Astrocyte (in vitro differentiated cells and primary cell): ENCODE measurements around the gene CDHR2. TPM values are rescaled to one million over a fixed set of nuclear protein-coding genes. Genes with fewer than 3 reads are reported as not detected.
A peak's percentile ranks its signal among the peaks of the same experiment; 100 is the strongest.

ENCODE experiments used
- DNase-seq: peaks from one replicate; pipeline ENCODE4 v3.0.0-alpha.2; 2010; ENCODE audit warnings: low read depth
- FAIRE-seq: peaks from 2 replicates; lab custom pipeline; 2011; peaks lifted over from hg19 to GRCh38; lab: Jason Lieb, UNC
- H2AFZ ChIP-seq: 2 replicates; pipeline ENCODE4 v1.6.0; 2012; ENCODE audit warnings: low read depth, low read length, inconsistent platforms
- H3K27ac ChIP-seq: 2 replicates; pipeline ENCODE4 v1.5.1; 2011; ENCODE audit warnings: low read depth, low read length, inconsistent platforms
- H3K27me3 ChIP-seq: 2 replicates; pipeline ENCODE4 v1.6.0; 2011; ENCODE audit warnings: low read length, inconsistent platforms; ENCODE audit not compliant: insufficient read depth
- H3K36me3 ChIP-seq: 2 replicates; pipeline ENCODE4 v1.5.1; 2011; ENCODE audit warnings: low read length, inconsistent platforms; ENCODE audit not compliant: insufficient read depth
- H3K4me1 ChIP-seq: 2 replicates; pipeline ENCODE4 v1.5.1; 2011; ENCODE audit warnings: low read length, inconsistent platforms; ENCODE audit not compliant: insufficient read depth
- H3K4me2 ChIP-seq: 2 replicates; pipeline ENCODE4 v1.6.0; 2012; ENCODE audit warnings: low read length, inconsistent platforms
- H3K4me3 ChIP-seq: 2 replicates; pipeline ENCODE4 v1.5.1; 2011; ENCODE audit warnings: low read depth, mild to moderate bottlenecking, low read length, inconsistent platforms; ENCODE audit not compliant: insufficient read depth
- H3K79me2 ChIP-seq: 2 replicates; pipeline ENCODE4 v1.6.0; 2012; ENCODE audit warnings: mild to moderate bottlenecking, low read length, inconsistent platforms; ENCODE audit not compliant: insufficient read depth
- H3K9ac ChIP-seq: 2 replicates; pipeline ENCODE4 v1.6.0; 2012; ENCODE audit warnings: mild to moderate bottlenecking, low read length, inconsistent platforms
- H3K9me3 ChIP-seq: 2 replicates; pipeline ENCODE4 v1.5.1; 2012; ENCODE audit warnings: low read depth, mild to moderate bottlenecking, low read length, inconsistent platforms; ENCODE audit not compliant: insufficient read depth
- H4K20me1 ChIP-seq: 2 replicates; pipeline ENCODE4 v1.6.0; 2012; ENCODE audit warnings: low read length, inconsistent platforms; ENCODE audit not compliant: insufficient read depth
- H3K27ac Mint-ChIP-seq: one replicate; pipeline ENCODE4 v1.8.0; 2021; ENCODE audit warnings: mild to moderate bottlenecking, mixed read lengths; ENCODE audit not compliant: unreplicated experiment
- H3K27me3 Mint-ChIP-seq: one replicate; pipeline ENCODE4 v1.8.0; 2021; ENCODE audit warnings: low read depth, mixed read lengths; ENCODE audit not compliant: unreplicated experiment
- H3K36me3 Mint-ChIP-seq: one replicate; pipeline ENCODE4 v1.8.0; 2021; ENCODE audit warnings: low read depth, mixed read lengths; ENCODE audit not compliant: unreplicated experiment
- H3K4me1 Mint-ChIP-seq: one replicate; pipeline ENCODE4 v1.8.0; 2021; ENCODE audit warnings: low read depth, mixed read lengths; ENCODE audit not compliant: unreplicated experiment
- H3K4me3 Mint-ChIP-seq: one replicate; pipeline ENCODE4 v1.8.0; 2021; ENCODE audit warnings: mild to moderate bottlenecking, moderate library complexity, mixed read lengths; ENCODE audit not compliant: unreplicated experiment
- H3K9me3 Mint-ChIP-seq: one replicate; pipeline ENCODE4 v1.8.0; 2021; ENCODE audit warnings: mild to moderate bottlenecking, mixed read lengths; ENCODE audit not compliant: unreplicated experiment
- EZH2 ChIP-seq: IDR thresholded peaks from 2 replicates; pipeline ENCODE4 v1.6.1; 2012; ENCODE audit warnings: mild to moderate bottlenecking, low read length, inconsistent platforms; ENCODE audit not compliant: insufficient read depth
- total RNA-seq: library from RNA; stranded (reverse); gene quantifications from 2 replicates; pipeline ENCODE4 v1.2.1, GENCODE V29; 2021
- TF ChIP-seq, protein P1 (sequence below): IDR thresholded peaks from 2 replicates; pipeline ENCODE4 v1.5.1; 2011; ENCODE audit warnings: low read depth, mild to moderate bottlenecking, inconsistent platforms, low read length, moderate library complexity; ENCODE audit not compliant: insufficient read depth

CDHR2 gene
- total RNA-seq, 1 donor from 2014 or later: 0.43 TPM

DNA sequence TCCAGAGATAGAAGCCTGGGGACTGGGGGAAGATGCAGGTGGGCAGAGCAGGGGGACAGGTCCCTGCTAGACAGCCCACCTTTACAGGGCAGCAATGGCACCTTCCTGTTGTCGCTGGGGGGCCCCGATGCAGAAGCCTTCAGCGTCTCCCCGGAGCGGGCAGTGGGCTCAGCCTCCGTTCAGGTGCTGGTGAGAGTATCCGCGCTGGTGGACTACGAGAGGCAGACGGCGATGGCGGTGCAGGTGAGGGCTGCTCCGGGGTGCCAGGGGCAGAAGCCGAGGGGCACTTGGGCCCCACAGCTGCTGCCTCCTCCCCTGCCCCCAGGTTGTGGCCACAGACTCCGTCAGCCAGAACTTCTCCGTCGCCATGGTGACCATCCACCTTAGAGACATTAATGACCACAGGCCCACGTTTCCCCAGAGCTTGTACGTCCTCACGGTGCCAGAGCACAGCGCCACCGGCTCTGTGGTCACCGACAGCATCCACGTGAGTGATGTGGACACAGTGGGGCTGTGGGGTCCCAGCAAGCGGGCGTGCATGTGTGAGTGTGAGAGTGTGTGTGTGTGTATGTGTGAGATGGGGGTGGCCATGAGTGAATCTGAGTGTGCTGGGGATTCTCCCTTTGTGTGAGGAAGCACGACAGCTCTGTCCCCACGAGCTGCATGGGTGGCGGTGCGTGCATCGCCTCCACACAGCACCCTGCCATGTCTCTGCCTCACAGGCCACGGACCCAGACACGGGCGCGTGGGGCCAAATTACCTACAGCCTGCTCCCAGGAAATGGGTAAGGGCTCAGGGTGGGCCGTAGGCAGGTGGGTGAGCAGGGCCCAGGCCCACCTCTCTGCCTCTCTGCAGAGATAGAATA is 28.4 kb downstream of the CDHR2 start:
- H3K9me3 Mint-ChIP-seq: no peaks in the 10 kb centered on the region
- H3K9me3 ChIP-seq: no peaks in the 10 kb centered on the region

GRCh38 chr5:176578391-176578808 is 29.3 kb downstream of the CDHR2 start:
- Mint-ChIP-seq H3K4me1 (no peaks in the 10 kb centered on the region), H3K27ac (no peak overlapping the region), H3K4me3 (no peak overlapping the region), H3K9me3 (no peaks in the 10 kb centered on the region), H3K36me3 (no peaks in the 10 kb centered on the region), H3K27me3 (peaks cover 28% of the 10 kb centered on the region)
- Histone ChIP-seq H3K4me3 (no peak overlapping the region), H2AFZ (no peak overlapping the region), H3K36me3 (no peaks in the 10 kb centered on the region), H3K27me3 (peaks cover 3% of the 10 kb centered on the region), H3K27ac (no peak overlapping the region), H3K9ac (no peak overlapping the region), H3K79me2 (no peaks in the 10 kb centered on the region), H3K9me3 (no peaks in the 10 kb centered on the region), H3K4me1 (no peaks in the 10 kb centered on the region), H3K4me2 (no peak overlapping the region), H4K20me1 (no peaks in the 10 kb centered on the region)
- FAIRE-seq: no peak
- TF ChIP-seq, protein P1, sequence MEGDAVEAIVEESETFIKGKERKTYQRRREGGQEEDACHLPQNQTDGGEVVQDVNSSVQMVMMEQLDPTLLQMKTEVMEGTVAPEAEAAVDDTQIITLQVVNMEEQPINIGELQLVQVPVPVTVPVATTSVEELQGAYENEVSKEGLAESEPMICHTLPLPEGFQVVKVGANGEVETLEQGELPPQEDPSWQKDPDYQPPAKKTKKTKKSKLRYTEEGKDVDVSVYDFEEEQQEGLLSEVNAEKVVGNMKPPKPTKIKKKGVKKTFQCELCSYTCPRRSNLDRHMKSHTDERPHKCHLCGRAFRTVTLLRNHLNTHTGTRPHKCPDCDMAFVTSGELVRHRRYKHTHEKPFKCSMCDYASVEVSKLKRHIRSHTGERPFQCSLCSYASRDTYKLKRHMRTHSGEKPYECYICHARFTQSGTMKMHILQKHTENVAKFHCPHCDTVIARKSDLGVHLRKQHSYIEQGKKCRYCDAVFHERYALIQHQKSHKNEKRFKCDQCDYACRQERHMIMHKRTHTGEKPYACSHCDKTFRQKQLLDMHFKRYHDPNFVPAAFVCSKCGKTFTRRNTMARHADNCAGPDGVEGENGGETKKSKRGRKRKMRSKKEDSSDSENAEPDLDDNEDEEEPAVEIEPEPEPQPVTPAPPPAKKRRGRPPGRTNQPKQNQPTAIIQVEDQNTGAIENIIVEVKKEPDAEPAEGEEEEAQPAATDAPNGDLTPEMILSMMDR: peak; percentile 31
- TF ChIP-seq EZH2: no peak
- DNase-seq: peak; percentile 14

More for the DNA sequence above, 28.4 kb downstream of the CDHR2 start:
- TF ChIP-seq, protein P1: no peak
- no peak for TF ChIP-seq EZH2
- H3K4me1 ChIP-seq: no peaks in the 10 kb centered on the region
- H3K9ac ChIP-seq: no peak overlapping the region
- Mint-ChIP-seq H3K27ac (peak overlapping the region; percentile 66), H3K36me3 (no peaks in the 10 kb centered on the region), H3K4me3 (no peak overlapping the region), H3K4me1 (no peaks in the 10 kb centered on the region), H3K27me3 (peaks cover 33% of the 10 kb centered on the region)
- no peaks in the 10 kb centered on the region for H3K79me2 ChIP-seq
- DNase-seq: no peak
- no peak overlapping the region for H2AFZ ChIP-seq
- H3K4me2 ChIP-seq: no peak overlapping the region
- no peaks in the 10 kb centered on the region for H4K20me1 ChIP-seq
- H3K4me3 ChIP-seq: no peak overlapping the region
- no peaks in the 10 kb centered on the region for H3K36me3 ChIP-seq
- FAIRE-seq: no peak
- H3K27me3 ChIP-seq: peaks cover 3% of the 10 kb centered on the region
- no peak overlapping the region for H3K27ac ChIP-seq

DNA sequence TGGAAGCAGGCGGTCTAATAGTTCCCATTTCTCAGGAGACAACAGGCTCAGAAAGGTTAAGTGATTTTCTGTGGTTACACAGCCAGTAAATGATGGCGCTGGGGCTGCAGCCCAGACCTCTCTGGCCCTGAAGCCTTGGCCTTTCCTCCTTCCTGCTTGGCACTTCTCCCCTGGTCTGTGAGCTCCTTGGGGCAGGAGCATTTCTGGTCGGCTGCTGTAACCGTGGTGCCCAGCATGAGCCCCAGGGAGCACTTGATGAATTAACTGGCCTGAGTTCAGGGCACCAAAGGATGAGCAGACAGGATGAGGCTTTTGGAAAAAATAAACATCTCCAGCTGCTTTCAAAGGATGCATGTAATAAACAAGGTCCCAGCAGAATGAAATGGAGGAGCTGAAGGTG is 30.2 kb downstream of the CDHR2 start:
- DNase-seq (no peak), FAIRE-seq (no peak)
- Mint-ChIP-seq H3K4me3 (no peak overlapping the region), H3K27ac (no peak overlapping the region), H3K36me3 (no peaks in the 10 kb centered on the region), H3K9me3 (no peaks in the 10 kb centered on the region), H3K4me1 (no peaks in the 10 kb centered on the region), H3K27me3 (peaks cover 27% of the 10 kb centered on the region)
- no peak overlapping the region for H3K4me3 ChIP-seq
- H3K27ac ChIP-seq: no peak overlapping the region
- H3K9ac ChIP-seq: no peak overlapping the region
- H3K36me3 ChIP-seq: no peaks in the 10 kb centered on the region
- no peaks in the 10 kb centered on the region for H4K20me1 ChIP-seq
- TF ChIP-seq EZH2: no peak
- TF ChIP-seq, protein P1: no peak
- no peaks in the 10 kb centered on the region for H3K9me3 ChIP-seq
- H2AFZ ChIP-seq: no peak overlapping the region
- no peak overlapping the region for H3K4me2 ChIP-seq
- H3K79me2 ChIP-seq: no peaks in the 10 kb centered on the region
- H3K27me3 ChIP-seq: no peaks in the 10 kb centered on the region
- no peaks in the 10 kb centered on the region for H3K4me1 ChIP-seq
